Activated T-helper 2 cell treated with anti-CD3 and anti-CD28 coated beads, Interferon-gamma antibody, Interleukin-2, Interleukin-4, amounts not matched to agents 10 μg/mL and 5 μg/mL and 100 μg/mL, durations not matched to agents 14 hours and 24 hours and 36 hours (primary cell): ENCODE data around the gene CYP27B1. TPM values are rescaled to one million over a fixed set of nuclear protein-coding genes. Genes with fewer than 3 reads are reported as not detected.
"Not testable (repeated sequence)": the region's sequence is repeated elsewhere in the genome, so short reads cannot be mapped to it uniquely, and the experiment has no call there.

ENCODE experiments used
- DNase-seq: peaks from one replicate; pipeline ENCODE4 v3.0.0; 2021; ENCODE audit warnings: low spot score
- H3K27ac Mint-ChIP-seq: one replicate; pipeline ENCODE4 v1.8.0; 2021; ENCODE audit warnings: mixed read lengths
- H3K27me3 Mint-ChIP-seq: one replicate; pipeline ENCODE4 v1.8.0; 2021; ENCODE audit warnings: low read depth, mixed read lengths
- H3K36me3 Mint-ChIP-seq: one replicate; pipeline ENCODE4 v1.8.0; 2021; ENCODE audit warnings: low read depth, mixed read lengths
- H3K4me1 Mint-ChIP-seq: one replicate; pipeline ENCODE4 v1.8.0; 2021; ENCODE audit warnings: low read depth, mixed read lengths
- H3K4me3 Mint-ChIP-seq: one replicate; pipeline ENCODE4 v1.8.0; 2021; ENCODE audit warnings: low read depth, mild to moderate bottlenecking, moderate library complexity, mixed read lengths
- H3K9me3 Mint-ChIP-seq: one replicate; pipeline ENCODE4 v1.8.0; 2021; ENCODE audit warnings: mixed read lengths
- intact Hi-C: fragments of 100-400 bp; cut with micrococcal nuclease; formaldehyde crosslinking; loops from one replicate; pipeline ENCODE4 v1.15.1; 2023
- total RNA-seq: library from RNA; stranded (reverse); gene quantifications from 2 replicates; pipeline ENCODE4 v1.2.3, GENCODE V29; 2022

The CYP27B1 gene
- total RNA-seq, 1 donor from 2014 or later: 13.0 TPM

- no peak overlapping the region for H3K4me3 Mint-ChIP-seq
- intact Hi-C loops: no loop called here
- H3K36me3 Mint-ChIP-seq: peaks cover 44% of the 10 kb centered on the region
- H3K27ac Mint-ChIP-seq: no peak overlapping the region
- DNase-seq: no peak
- no peaks in the 10 kb centered on the region for H3K9me3 Mint-ChIP-seq
- no peaks in the 10 kb centered on the region for H3K4me1 Mint-ChIP-seq
- no peaks in the 10 kb centered on the region for H3K27me3 Mint-ChIP-seq
Observed at GRCh38 chr12:57722716-57723629, 43.9 kb downstream of the CYP27B1 start.

DNA sequence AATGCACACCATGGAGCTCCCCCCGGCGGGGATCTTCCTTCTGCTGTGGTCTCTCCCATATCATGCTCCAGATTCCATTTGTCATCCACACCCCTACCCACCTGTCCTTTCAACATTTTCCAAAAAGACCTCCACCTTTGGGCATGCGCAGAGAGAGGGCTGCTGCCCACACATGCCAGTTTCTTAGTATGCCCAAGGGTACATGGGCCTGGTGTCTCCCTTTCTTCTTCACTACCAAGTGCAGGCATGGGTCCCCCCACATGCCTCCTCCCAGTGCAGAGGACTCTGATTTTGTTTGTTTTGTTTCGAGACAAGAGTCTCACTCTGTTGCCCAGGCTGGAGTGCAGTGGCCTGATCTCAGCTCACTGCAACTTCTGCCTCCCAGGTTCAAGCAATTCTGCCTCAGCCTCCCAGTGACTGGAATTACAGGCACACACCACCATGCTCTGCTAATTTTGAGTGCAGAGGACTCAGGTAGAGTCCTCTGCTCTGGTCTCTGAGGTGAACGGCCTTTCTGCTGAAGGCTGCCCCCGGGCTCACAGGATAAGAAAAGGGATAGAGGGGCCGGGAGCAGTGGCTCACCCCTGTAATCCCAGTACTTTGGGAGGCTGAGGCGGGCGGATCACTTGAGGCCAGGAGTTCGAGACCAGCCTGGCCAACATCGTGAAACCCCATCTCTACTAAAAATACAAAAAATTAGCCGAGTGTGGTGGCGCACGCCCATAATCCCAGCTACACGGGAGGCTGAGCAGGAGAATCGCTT is 44.9 kb downstream of the CYP27B1 start:
- H3K4me3 Mint-ChIP-seq, H3K4me1 Mint-ChIP-seq, H3K27ac Mint-ChIP-seq, intact Hi-C loops, H3K27me3 Mint-ChIP-seq, DNase-seq, H3K9me3 Mint-ChIP-seq: not testable (repeated sequence)
- H3K36me3 Mint-ChIP-seq: peaks cover 45% of the 10 kb centered on the region

- no peaks in the 10 kb centered on the region for H3K9me3 Mint-ChIP-seq
- H3K36me3 Mint-ChIP-seq: peaks cover 52% of the 10 kb centered on the region
- no peaks in the 10 kb centered on the region for H3K27me3 Mint-ChIP-seq
- H3K27ac Mint-ChIP-seq: no peak overlapping the region
- DNase-seq: no peak
- intact Hi-C loops: no loop called here
- no peaks in the 10 kb centered on the region for H3K4me1 Mint-ChIP-seq
- H3K4me3 Mint-ChIP-seq: no peak overlapping the region
Observed at GRCh38 chr12:57720606-57721595, 46.0 kb downstream of the CYP27B1 start.

DNA sequence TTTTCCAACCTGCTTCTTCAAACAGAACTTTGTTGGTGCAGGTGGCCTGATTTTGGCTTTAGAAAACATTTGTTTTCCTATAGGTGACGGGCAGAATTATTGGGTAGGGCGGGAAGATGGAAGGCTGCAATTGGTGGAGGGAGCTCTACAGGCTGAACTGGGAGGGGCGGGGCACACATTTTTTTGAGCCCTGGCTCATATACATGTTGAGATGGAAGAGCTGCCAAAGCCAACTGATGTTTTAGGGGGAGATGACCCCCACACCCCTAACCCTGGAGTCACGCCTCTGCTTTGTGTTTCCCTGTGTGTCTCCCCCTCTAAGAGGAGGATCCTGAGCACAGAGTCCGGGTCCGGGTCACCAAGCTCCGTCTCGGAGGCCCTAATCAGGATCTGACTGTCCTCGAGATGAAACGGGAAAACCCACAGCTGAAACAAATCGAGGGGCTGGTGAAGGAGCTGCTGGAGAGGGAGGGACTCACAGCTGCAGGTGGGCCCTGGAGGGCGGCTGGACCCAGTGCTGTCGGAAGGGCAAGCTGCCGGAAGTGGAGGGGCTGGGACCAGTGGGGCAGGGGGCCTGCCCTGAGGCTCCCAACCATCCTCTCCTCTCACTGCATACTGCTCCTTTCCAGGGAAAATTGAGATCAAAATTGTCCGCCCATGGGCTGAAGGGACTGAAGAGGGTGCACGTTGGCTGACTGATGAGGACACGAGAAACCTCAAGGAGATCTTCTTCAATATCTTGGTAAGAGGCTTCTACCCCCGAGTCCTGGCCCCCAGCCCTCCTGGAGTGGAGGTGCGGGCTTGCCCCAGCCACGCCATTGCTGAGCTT is 46.9 kb downstream of the CYP27B1 start:
- no peak for DNase-seq
- Mint-ChIP-seq H3K4me1 (no peaks in the 10 kb centered on the region), H3K27ac (no peak overlapping the region), H3K9me3 (no peaks in the 10 kb centered on the region), H3K36me3 (peaks cover 53% of the 10 kb centered on the region), H3K27me3 (no peaks in the 10 kb centered on the region), H3K4me3 (no peak overlapping the region)
- intact Hi-C loops: no loop called here

DNA sequence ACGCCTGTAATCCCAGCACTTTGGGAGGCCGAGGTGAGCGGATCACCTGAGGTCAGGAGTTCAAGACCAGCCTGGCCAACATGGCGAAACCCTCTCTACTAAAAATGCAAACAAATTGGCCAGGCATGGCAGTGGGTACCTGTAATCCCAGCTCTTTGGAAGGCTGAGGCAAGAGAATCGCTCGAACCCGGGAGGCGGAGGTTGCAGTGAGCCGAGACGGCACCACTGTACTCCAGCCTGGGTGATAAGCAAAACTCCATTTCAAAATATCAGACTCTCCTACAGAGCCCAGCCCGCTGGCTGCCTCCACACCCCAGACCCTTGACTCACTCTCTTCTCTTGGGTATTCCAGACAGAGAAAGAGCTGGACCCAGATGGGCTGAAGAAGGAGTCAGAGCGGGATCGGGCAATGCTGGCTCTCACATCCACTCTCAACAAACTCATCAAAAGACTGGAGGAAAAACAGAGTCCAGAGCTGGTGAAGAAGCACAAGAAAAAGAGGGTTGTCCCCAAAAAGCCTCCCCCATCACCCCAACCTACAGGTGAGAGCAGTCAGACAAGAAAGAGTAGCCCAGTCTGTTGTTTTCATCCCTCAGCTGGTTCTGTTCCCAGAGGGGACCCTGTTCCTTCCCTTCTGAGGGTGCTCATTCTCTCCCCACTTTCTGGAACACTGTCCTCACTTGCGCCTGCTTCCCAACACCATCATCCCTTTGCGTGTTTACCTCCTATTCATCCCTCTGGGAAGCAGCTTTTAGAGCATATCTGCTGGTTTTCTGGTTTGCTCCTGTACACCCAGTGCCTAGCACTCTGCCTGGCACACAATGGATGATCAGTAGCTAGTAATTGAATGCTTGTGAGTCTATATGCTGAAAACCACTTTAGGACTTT is 48.0 kb downstream of the CYP27B1 start:
- no peak overlapping the region for H3K27ac Mint-ChIP-seq
- H3K36me3 Mint-ChIP-seq: peaks cover 50% of the 10 kb centered on the region
- H3K4me1 Mint-ChIP-seq: no peaks in the 10 kb centered on the region
- DNase-seq: no peak
- H3K27me3 Mint-ChIP-seq: no peaks in the 10 kb centered on the region
- no peak overlapping the region for H3K4me3 Mint-ChIP-seq
- H3K9me3 Mint-ChIP-seq: no peaks in the 10 kb centered on the region
- intact Hi-C loops: no loop called here

- Mint-ChIP-seq H3K9me3 (no peaks in the 10 kb centered on the region), H3K27ac (no peak overlapping the region), H3K4me3 (no peak overlapping the region), H3K27me3 (no peaks in the 10 kb centered on the region), H3K36me3 (peaks cover 54% of the 10 kb centered on the region), H3K4me1 (no peaks in the 10 kb centered on the region)
- DNase-seq: no peak
- intact Hi-C loops: no loop called here
Observed at GRCh38 chr12:57717846-57718640, 48.8 kb downstream of the CYP27B1 start.

DNA sequence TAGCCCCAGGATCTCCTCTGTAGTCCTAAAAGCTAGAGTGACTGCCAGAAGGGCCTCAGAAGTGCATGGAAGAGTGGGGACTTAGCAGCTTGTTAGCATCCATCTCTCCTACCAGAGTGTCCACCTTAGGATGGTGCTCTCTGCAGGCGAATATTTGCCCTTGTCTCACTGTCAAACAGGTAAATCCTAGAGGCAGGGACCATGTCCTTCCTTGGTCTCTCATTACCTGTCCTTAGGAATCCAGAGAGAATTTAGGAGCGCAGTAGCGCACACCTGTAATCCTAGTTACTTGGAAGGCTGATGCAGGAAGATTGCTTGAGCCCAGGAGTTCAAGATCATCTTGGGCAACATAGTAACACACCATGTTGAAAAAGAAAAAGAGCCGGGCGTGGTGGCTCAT is 49.7 kb downstream of the CYP27B1 start:
- Mint-ChIP-seq H3K4me3 (no peak overlapping the region), H3K4me1 (no peaks in the 10 kb centered on the region), H3K27me3 (no peaks in the 10 kb centered on the region), H3K36me3 (peaks cover 61% of the 10 kb centered on the region), H3K9me3 (no peaks in the 10 kb centered on the region), H3K27ac (no peak overlapping the region)
- intact Hi-C loops: no loop called here
- no peak for DNase-seq

- no peak for DNase-seq
- H3K9me3 Mint-ChIP-seq: no peaks in the 10 kb centered on the region
- H3K36me3 Mint-ChIP-seq: peaks cover 65% of the 10 kb centered on the region
- no peak overlapping the region for H3K27ac Mint-ChIP-seq
- intact Hi-C loops: no loop called here
- no peaks in the 10 kb centered on the region for H3K4me1 Mint-ChIP-seq
- no peaks in the 10 kb centered on the region for H3K27me3 Mint-ChIP-seq
- no peak overlapping the region for H3K4me3 Mint-ChIP-seq
Observed at GRCh38 chr12:57716305-57716704, 50.6 kb downstream of the CYP27B1 start.

GRCh38 chr12:57715786-57716185 is 51.1 kb downstream of the CYP27B1 start:
- Mint-ChIP-seq H3K4me1 (no peaks in the 10 kb centered on the region), H3K27me3 (no peaks in the 10 kb centered on the region), H3K9me3 (no peaks in the 10 kb centered on the region), H3K27ac (no peak overlapping the region), H3K4me3 (no peak overlapping the region), H3K36me3 (peaks cover 65% of the 10 kb centered on the region)
- no peak for DNase-seq
- intact Hi-C loops: no loop called here

GRCh38 chr12:57715036-57715748 is 51.7 kb downstream of the CYP27B1 start:
- DNase-seq, H3K27ac Mint-ChIP-seq, H3K9me3 Mint-ChIP-seq, H3K4me1 Mint-ChIP-seq, H3K4me3 Mint-ChIP-seq, intact Hi-C loops, H3K27me3 Mint-ChIP-seq: not testable (repeated sequence)
- peaks cover 65% of the 10 kb centered on the region for H3K36me3 Mint-ChIP-seq
